Dedifferentiated amniotic fluid mesenchymal stem cell (primary cell): ENCODE data around the gene HERPUD1.

Experiments
- DNase-seq: peaks from one replicate; pipeline ENCODE4 v3.0.0-alpha.2; 2016; ENCODE audit errors: extremely low spot score

Gene HERPUD1

DNA sequence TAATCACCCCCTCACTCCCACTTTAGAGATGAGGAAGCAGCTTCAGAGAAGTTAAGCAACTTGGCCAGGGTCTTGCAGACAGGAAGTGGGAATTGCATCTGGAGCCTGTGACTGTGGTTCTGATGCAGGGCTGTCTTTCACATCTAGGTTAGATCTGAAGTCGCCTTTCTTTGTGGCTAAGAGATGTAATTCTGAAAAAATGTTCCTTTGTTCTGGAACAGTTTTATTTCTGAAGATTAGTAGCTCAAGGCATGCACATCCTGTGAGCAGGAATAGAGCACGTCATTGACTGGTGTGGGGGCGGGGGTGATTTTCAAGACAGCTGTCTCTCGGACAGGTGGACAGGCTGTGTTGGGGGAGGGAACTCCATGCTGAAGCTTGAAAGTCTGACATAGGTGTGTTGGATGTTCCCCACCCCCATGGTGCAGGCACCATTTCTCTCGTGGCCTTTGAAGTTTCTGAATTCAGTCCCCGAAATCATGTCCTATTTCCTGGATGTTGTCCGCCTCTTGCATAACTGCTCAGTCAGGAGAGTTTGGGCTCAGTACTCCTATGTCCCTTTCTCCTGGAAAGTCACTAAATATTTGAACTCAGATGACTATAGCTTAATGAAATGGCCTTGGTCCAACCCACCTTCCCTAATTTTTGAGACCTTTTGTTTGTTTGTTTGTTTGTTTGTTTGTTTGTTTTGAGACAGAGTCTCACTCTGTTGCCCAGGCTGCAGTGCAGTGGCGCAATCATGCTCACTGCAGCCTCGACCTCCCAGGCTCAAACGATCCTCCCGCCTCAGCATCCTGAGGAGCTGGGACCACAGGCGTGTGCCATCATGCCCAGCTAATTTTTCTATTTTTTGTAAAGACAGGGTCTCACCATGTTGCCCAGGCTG lies 21.0 kb upstream of the HERPUD1 start:
- DNase-seq: no peak

- DNase-seq: no peak
Measured at GRCh38 chr16:56911771-56912571, 20.0 kb upstream of the HERPUD1 start.

- no peak for DNase-seq
Measured at GRCh38 chr16:56912746-56913708, 18.9 kb upstream of the HERPUD1 start.

- no peak for DNase-seq
Measured at GRCh38 chr16:56914896-56915295, 17.0 kb upstream of the HERPUD1 start.

DNA sequence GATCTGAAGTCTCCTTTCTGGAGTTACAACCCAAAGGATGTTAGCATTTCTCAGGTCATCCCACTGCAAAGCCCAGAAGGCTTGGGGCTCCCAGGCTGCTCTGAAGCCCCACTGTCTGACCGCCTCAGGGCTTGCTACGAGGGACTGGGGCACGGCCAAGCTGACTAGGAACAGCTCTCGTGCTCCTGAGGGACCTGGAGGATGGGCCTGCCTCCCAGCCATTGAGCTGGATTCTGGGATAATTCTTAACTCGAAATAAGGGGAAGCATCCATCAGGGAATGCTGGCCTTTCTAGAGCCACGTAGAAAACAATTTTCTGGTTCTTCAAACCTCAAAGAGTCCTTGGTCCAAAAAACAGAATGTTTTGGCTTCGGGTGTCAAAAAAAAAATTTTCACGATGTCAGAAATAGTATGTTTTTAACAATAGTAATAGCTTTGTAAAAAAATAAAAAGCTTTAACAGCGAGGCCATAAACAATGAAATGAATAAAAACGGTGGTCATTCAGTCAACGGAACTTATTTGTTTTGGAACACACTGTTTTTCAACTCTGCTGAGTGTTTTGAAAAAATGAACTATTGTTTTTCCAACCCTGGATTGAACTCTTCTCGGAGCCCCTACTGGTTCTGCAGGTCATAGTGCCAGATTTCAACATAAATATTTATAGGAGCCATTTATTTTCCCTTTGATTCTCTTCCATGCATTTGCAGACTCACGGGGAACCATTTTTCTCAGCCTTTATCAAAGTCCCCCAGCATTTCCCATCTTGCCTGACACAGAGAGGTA lies 16.4 kb upstream of the HERPUD1 start:
- no peak for DNase-seq

GRCh38 chr16:56916571-56917403 lies 15.2 kb upstream of the HERPUD1 start:
- DNase-seq: no peak

GRCh38 chr16:56918467-56919012 lies 13.4 kb upstream of the HERPUD1 start:
- DNase-seq: no peak

- DNase-seq: no peak
Measured at GRCh38 chr16:56919099-56919800, 12.7 kb upstream of the HERPUD1 start.

GRCh38 chr16:56921571-56921970 lies 10.4 kb upstream of the HERPUD1 start:
- no peak for DNase-seq

DNA sequence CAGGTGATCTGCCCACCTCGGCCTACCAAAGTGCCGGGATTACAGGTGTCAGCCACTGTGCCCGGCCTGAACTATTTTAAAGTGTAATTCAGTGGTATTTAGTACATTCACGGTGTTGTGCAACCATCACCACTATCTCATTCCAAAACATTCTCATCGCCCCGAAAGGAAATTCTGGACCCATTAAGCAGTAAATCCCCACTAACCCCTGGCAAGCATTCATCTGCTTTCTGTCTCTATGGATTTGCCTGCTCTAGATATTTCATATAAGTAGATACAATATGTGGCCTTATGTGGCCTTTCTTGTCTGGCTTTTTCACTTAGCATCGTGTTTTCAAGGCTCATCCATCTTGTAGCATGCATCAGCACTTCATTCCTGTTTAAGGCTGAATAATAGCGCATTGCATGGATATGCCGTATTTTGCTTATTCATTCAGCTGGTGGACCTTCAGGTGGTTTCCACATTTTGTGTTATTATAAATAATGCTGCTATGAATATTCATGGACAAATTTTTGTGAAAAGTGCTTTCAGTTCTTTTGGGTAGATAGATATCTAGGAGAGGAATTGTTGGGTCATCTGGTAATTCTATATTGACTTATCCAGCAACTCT lies 8.4 kb upstream of the HERPUD1 start:
- no peak for DNase-seq

DNA sequence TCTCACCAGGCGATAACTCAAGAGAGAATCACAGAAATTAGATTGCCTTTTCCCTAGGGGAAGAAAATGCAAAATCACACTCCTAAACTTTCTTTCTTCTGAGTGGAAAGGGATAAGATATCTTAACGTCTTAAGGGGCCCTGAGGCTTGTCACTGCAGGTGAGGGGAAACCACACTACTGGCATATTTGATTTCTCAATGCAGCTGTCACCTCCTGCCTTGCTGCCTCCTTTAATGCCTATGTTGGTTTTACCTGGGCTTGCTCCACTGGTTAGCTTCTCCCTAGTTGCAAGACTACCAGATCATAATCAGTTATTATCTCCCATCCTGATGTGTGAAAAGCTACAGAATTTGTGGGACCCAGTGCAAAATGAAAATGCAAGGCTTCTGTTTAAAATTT lies 4.5 kb upstream of the HERPUD1 start:
- no peak for DNase-seq

GRCh38 chr16:56929639-56930038 lies 2.3 kb upstream of the HERPUD1 start:
- DNase-seq: no peak

DNA sequence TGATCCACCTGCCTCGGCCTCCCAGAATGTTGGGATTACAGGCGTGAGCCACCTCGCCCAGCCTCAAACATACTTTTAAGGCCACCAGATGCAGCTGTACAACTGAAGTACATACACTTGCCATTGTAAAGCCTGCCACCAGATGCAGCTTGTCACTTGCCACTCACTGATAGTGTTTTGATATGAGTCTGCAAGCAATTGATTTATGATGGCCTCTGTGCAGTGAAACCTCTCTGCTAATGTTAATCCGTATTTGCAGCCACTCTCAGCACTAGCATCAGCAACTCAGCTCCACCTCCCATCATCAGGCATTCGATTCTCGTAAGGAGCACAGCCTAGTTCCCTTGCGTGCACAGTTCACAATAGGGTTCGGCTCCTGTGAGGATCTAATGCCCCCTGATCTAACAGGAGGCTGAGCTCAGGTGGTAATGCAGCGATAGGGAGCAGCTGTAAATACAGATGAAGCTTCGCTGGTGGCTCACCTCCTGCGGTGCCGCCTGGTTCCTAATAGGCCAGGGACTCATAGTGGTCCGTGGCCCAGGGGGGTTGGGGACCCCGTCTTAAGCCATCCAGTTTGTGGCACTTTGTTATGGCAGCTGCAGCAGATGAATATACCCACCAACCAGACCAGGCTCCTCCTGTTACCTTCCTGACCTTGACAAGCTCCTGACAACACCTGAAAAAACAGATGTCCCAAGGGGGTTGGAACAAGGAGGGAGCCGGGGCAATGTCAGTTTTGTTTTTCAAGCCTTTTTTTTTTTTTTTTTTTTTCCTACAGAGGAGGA lies 1.3 kb upstream of the HERPUD1 start:
- DNase-seq: no peak

- DNase-seq: no peak
Measured at GRCh38 chr16:56931271-56931891, 561 bp upstream of the HERPUD1 start.

- DNase-seq: peak; percentile 42
Measured at GRCh38 chr16:56932721-56933619, 1.0 kb downstream of the HERPUD1 start.

GRCh38 chr16:56933828-56934598 lies 2.1 kb downstream of the HERPUD1 start:
- no peak for DNase-seq
